22Rv1 (cell line): Measurements from ENCODE around the gene PIP4K2C.

ENCODE experiments used
- H3K27ac ChIP-seq: fragments of 450-650 bp; 2 replicates; pipeline ENCODE4 v1.5.1; 2017
- CTCF ChIP-seq: fragments of 450-650 bp; IDR thresholded peaks from 2 replicates; pipeline ENCODE4 v1.5.1; 2017; ENCODE audit warnings: mild to moderate bottlenecking
- ZFX ChIP-seq: fragments of 450-650 bp; IDR thresholded peaks from 2 replicates; pipeline ENCODE4 v1.6.1; 2017; ENCODE audit warnings: antibody characterized with exemption, borderline replicate concordance

Gene PIP4K2C

GRCh38 chr12:57581802-57582201, 9.2 kb upstream of the PIP4K2C start:
- TF ChIP-seq CTCF (no peak), ZFX (no peak)
- no peak overlapping the region for H3K27ac ChIP-seq

GRCh38 chr12:57582440-57582839, 8.6 kb upstream of the PIP4K2C start:
- TF ChIP-seq CTCF (no peak), ZFX (no peak)
- H3K27ac ChIP-seq: no peak overlapping the region

GRCh38 chr12:57583008-57583831, 7.8 kb upstream of the PIP4K2C start:
- TF ChIP-seq CTCF (peak; percentile 98), ZFX (no peak)
- no peak overlapping the region for H3K27ac ChIP-seq

- H3K27ac ChIP-seq: no peak overlapping the region
- TF ChIP-seq CTCF: no peak
- TF ChIP-seq ZFX: no peak
Measured at GRCh38 chr12:57584050-57584449, 6.9 kb upstream of the PIP4K2C start.

GRCh38 chr12:57584690-57585089, 6.3 kb upstream of the PIP4K2C start:
- no peak for TF ChIP-seq ZFX
- no peak for TF ChIP-seq CTCF

GRCh38 chr12:57585156-57585555, 5.8 kb upstream of the PIP4K2C start:
- TF ChIP-seq CTCF (no peak), ZFX (no peak)
- H3K27ac ChIP-seq: no peak overlapping the region

More at GRCh38 chr12:57584690-57585089, 6.3 kb upstream of the PIP4K2C start:
- no peak overlapping the region for H3K27ac ChIP-seq

GRCh38 chr12:57586128-57586527, 4.9 kb upstream of the PIP4K2C start:
- no peak for TF ChIP-seq ZFX
- TF ChIP-seq CTCF: no peak

More at GRCh38 chr12:57586128-57586527, 4.9 kb upstream of the PIP4K2C start:
- H3K27ac ChIP-seq: no peak overlapping the region
